Caco-2 (cell line): ENCODE measurements around the gene TFIP11. TPM values are rescaled to one million over a fixed set of nuclear protein-coding genes. Genes with fewer than 3 reads are reported as not detected.

ENCODE experiments used
- BruUV-seq: library from RNA; stranded (reverse); fragments of 400-500 nt; replicated peaks from 2 replicates; lab custom pipeline; 2021; lab: Mats Ljungman, UMichigan
- CTCF ChIA-PET: fragments of 300-600 bp; sonication (Branson Sonifier 250); formaldehyde crosslinking; loops from one replicate; lab custom pipeline; 2022; ENCODE audit warnings: antibody characterized with exemption; lab: Charles Lee
- POLR2A ChIA-PET: fragments of 300-600 bp; sonication (Branson Sonifier 250); formaldehyde crosslinking; loops from one replicate; lab custom pipeline; 2022; ENCODE audit warnings: antibody characterized with exemption; lab: Charles Lee
- DNase-seq, 2 experiments: peaks; one replicate each; pipeline versions ENCODE4 v3.0.0 to v3.0.0-alpha.2; 2020 to 2022
- H3K27me3 ChIP-seq: replicated peaks from 2 replicates; pipeline ENCODE4 v1.6.0; 2011; ENCODE audit warnings: low read length; ENCODE audit not compliant: control insufficient read depth, insufficient read depth
- H3K36me3 ChIP-seq: 2 replicates; pipeline ENCODE4 v1.5.1; 2011; ENCODE audit warnings: low read length; ENCODE audit not compliant: control insufficient read depth, insufficient read depth
- H3K4me1 ChIP-seq: fragments of 250-450 bp; sonication (Bioruptor Pico); 2 replicates; pipeline ENCODE4 v1.5.1; 2020; ENCODE audit warnings: mild to moderate bottlenecking
- H3K4me3 ChIP-seq: 2 replicates; pipeline ENCODE4 v1.5.1; 2011; ENCODE audit warnings: low read depth, mild to moderate bottlenecking, control low read depth, low read length
- H3K9me3 ChIP-seq: fragments of 250-450 bp; sonication (Bioruptor Pico); 2 replicates; pipeline ENCODE4 v1.5.1; 2020; ENCODE audit warnings: mild to moderate bottlenecking, moderate library complexity
- H3K27ac Mint-ChIP-seq: one replicate; pipeline ENCODE4 v1.8.0; 2022; ENCODE audit warnings: mixed read lengths; ENCODE audit not compliant: unreplicated experiment
- H3K27me3 Mint-ChIP-seq: one replicate; pipeline ENCODE4 v1.8.0; 2022; ENCODE audit warnings: mixed read lengths; ENCODE audit not compliant: insufficient read depth, unreplicated experiment
- H3K36me3 Mint-ChIP-seq: one replicate; pipeline ENCODE4 v1.8.0; 2022; ENCODE audit warnings: mild to moderate bottlenecking, mixed read lengths; ENCODE audit not compliant: insufficient read depth, unreplicated experiment
- H3K4me1 Mint-ChIP-seq: one replicate; pipeline ENCODE4 v1.8.0; 2022; ENCODE audit warnings: low read depth, mixed read lengths; ENCODE audit not compliant: unreplicated experiment
- H3K4me3 Mint-ChIP-seq: one replicate; pipeline ENCODE4 v1.8.0; 2022; ENCODE audit warnings: mild to moderate bottlenecking, moderate library complexity, mixed read lengths; ENCODE audit not compliant: unreplicated experiment
- H3K9me3 Mint-ChIP-seq: one replicate; pipeline ENCODE4 v1.8.0; 2022; ENCODE audit warnings: mixed read lengths; ENCODE audit not compliant: unreplicated experiment
- CTCF ChIP-seq, 2 experiments: fragments of 200-600 bp in 1 of 2; IDR thresholded peaks; 1 replicate in 1 of 2; 2 replicates in 1 of 2; pipeline versions ENCODE4 v1.5.1 to v1.8.0; 2011 to 2022; ENCODE audit warnings: antibody characterized with exemption in 1 of 2, control low read depth in 1 of 2, inconsistent platforms in 1 of 2, low read depth in 1 of 2, low read length in 1 of 2, mild to moderate bottlenecking in 1 of 2, moderate library complexity in 1 of 2; ENCODE audit not compliant: insufficient read depth in 1 of 2, severe bottlenecking in 1 of 2, unreplicated experiment in 1 of 2
- intact Hi-C: fragments of 100-400 bp; cut with micrococcal nuclease; formaldehyde crosslinking; loops from one replicate; pipeline ENCODE4 v1.10.0; 2022; ENCODE audit not compliant: unreplicated experiment
- total RNA-seq: library from RNA; stranded (reverse); gene quantifications from 2 replicates; pipeline ENCODE4 v1.2.3, GENCODE V29; 2022

TFIP11 gene
- total RNA-seq, 1 experiment from 2014 or later: 27.7 TPM

DNA sequence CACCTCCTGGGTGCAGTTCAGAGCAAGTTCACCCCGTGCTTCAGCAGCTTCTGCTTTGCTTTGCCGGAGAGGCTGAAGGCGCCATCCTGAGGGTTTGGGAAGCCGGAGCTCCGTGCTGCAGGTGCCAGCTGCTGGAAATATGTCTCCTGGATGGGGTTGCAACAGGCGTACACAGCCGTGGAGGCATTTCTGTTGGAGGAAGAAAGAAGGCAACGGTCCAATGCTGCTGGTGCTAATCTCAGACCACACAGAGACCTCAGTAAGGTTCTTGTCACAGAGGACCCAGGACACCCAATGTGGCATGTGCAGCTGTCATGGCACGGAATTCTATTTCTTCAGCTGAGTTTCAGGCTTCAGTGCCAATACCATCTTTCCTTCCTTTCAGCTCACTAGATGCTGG lies 59.1 kb downstream of the TFIP11 start:
- BruUV-seq: no TSS peak
- Mint-ChIP-seq H3K9me3 (no peaks in the 10 kb centered on the region), H3K27me3 (no peaks in the 10 kb centered on the region), H3K36me3 (peaks cover 18% of the 10 kb centered on the region), H3K4me3 (no peak overlapping the region), H3K27ac (no peak overlapping the region), H3K4me1 (no peaks in the 10 kb centered on the region)
- Histone ChIP-seq H3K36me3 (no peaks in the 10 kb centered on the region; the same call in none of the 2 replicates), H3K9me3 (no peaks in the 10 kb centered on the region), H3K4me3 (no peak overlapping the region), H3K27me3 (no peaks in the 10 kb centered on the region), H3K4me1 (no peaks in the 10 kb centered on the region)
- ChIA-PET POLR2A (no interaction called here), CTCF (no interaction called here)
- intact Hi-C loops: no loop called here
- no peak for DNase-seq
- no peak for TF ChIP-seq CTCF (IDR thresholded peaks at IDR 0.05; ENCODE audit: insufficient read depth in 1 of 2, low read depth in 1 of 2, low read length in 1 of 2, severe bottlenecking in 1 of 2, unreplicated experiment in 1 of 2)

DNA sequence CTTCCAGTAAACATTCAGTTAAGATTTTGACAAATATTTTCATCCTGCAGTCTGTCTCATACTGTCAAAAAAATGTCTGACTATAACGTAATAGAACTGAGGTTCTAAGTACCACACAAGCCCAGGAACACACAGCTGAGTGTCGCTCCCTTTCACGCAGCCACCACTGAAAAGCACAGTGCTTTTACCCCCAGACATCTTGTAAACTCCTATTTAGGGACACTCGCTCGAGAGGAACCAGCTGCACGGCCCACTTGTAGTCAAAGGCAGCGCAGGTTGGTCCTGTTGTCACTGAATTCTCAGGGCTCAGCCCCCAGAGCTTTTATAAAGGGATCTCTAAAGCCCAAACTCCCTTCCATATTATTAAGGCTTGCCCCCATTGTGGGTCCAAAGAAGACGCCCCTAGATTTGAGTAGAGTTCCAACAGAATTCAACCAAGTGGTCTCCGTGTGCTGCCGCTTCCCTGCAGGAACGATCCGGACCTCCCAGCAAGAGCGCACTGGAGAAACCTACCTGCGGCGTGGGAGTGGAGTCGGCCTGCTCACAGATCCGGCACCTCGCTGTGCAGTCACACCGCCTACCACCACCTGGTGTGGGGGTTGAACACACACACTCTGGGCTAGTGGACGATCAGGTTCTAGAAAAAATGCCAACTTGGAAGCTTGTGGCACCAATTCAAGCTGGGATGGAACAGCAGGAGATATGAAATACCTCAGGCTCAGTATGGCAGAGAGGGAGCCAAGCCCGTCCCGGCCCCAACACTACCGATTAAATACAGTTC lies 59.8 kb downstream of the TFIP11 start:
- ChIA-PET CTCF (no interaction called here), POLR2A (no interaction called here)
- DNase-seq: no peak
- no peak overlapping the region for H3K4me3 ChIP-seq
- no peak overlapping the region for H3K4me3 Mint-ChIP-seq
- no peaks in the 10 kb centered on the region for H3K27me3 ChIP-seq
- H3K9me3 Mint-ChIP-seq: no peaks in the 10 kb centered on the region
- H3K9me3 ChIP-seq: no peaks in the 10 kb centered on the region
- no peaks in the 10 kb centered on the region for H3K27me3 Mint-ChIP-seq
- H3K4me1 ChIP-seq: no peaks in the 10 kb centered on the region
- TF ChIP-seq CTCF (IDR thresholded peaks at IDR 0.05; ENCODE audit: insufficient read depth in 1 of 2, low read depth in 1 of 2, low read length in 1 of 2, severe bottlenecking in 1 of 2, unreplicated experiment in 1 of 2): no peak
- H3K4me1 Mint-ChIP-seq: no peaks in the 10 kb centered on the region
- no peak overlapping the region for H3K27ac Mint-ChIP-seq
- intact Hi-C loops: no loop called here
- no peaks in the 10 kb centered on the region; the same call in none of the 2 replicates for H3K36me3 ChIP-seq
- BruUV-seq: no TSS peak
- H3K36me3 Mint-ChIP-seq: peaks cover 10% of the 10 kb centered on the region

DNA sequence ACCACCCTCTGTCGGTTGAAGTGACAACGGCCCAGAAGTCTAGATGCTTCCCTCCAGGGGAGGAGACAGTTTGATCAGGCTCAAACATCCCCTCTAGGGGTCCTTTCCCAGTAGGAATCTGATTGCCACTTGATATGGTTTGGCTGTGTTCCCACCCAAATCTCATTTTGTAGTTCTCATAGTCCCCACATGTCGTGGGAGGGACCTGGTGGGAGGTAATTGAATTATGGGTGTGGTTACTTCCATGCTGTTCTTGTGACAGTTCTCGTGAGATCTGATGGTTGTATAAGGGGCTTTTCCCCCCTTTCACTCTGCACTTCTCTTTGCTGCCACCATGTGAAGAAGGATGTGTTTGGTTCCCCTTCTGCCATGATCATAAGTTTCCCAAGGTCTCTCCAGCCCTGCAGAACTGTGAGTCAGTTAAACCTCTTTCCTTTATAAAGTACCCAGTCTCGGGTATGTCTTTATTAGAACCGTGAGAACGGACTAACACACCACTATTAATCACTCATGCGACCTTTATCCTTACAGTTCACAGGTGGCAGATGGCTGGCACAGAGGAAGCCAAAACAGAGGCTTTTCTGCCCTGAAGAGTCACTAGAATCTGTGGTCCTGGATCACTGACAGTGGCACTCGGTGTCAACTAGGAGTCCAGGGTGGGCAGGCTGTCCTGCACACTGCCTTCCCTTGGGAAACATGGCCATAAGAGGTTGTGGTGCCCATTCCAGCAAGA lies 61.7 kb downstream of the TFIP11 start:
- no peaks in the 10 kb centered on the region; the same call in none of the 2 replicates for H3K36me3 ChIP-seq
- no peak overlapping the region for H3K4me3 ChIP-seq
- no peak overlapping the region for H3K27ac Mint-ChIP-seq
- intact Hi-C loops: no loop called here
- BruUV-seq: no TSS peak
- no peaks in the 10 kb centered on the region for H3K4me1 ChIP-seq
- ChIA-PET CTCF (no interaction called here), POLR2A (no interaction called here)
- no peaks in the 10 kb centered on the region for H3K27me3 Mint-ChIP-seq
- no peaks in the 10 kb centered on the region for H3K9me3 Mint-ChIP-seq
- no peaks in the 10 kb centered on the region for H3K4me1 Mint-ChIP-seq
- no peaks in the 10 kb centered on the region for H3K27me3 ChIP-seq
- no peak for TF ChIP-seq CTCF (IDR thresholded peaks at IDR 0.05; ENCODE audit: insufficient read depth in 1 of 2, low read depth in 1 of 2, low read length in 1 of 2, severe bottlenecking in 1 of 2, unreplicated experiment in 1 of 2)
- no peak for DNase-seq
- H3K9me3 ChIP-seq: no peaks in the 10 kb centered on the region
- H3K4me3 Mint-ChIP-seq: no peak overlapping the region
- peaks cover under 1% of the 10 kb centered on the region for H3K36me3 Mint-ChIP-seq
